T-helper 1 cell treated with Interleukin-12 subunit alpha and Interleukin-12 subunit beta and Interleukin-4 antibody, amounts not matched to agents 30 μg/mL and 1 μg/mL, for 36 hours (primary cell): ENCODE data around the gene SH3RF1.
"Not testable (repeated sequence)": the region's sequence is repeated elsewhere in the genome, so short reads cannot be mapped to it uniquely, and the experiment has no call there.

Experiments used
- H3K27ac Mint-ChIP-seq: one replicate; pipeline ENCODE4 v1.8.0; 2021; ENCODE audit warnings: mild to moderate bottlenecking, mixed read lengths
- H3K27me3 Mint-ChIP-seq: one replicate; pipeline ENCODE4 v1.8.0; 2021; ENCODE audit warnings: low read depth, mixed read lengths
- H3K36me3 Mint-ChIP-seq: one replicate; pipeline ENCODE4 v1.8.0; 2021; ENCODE audit warnings: low read depth, mixed read lengths
- H3K4me1 Mint-ChIP-seq: one replicate; pipeline ENCODE4 v1.8.0; 2021; ENCODE audit warnings: low read depth, mixed read lengths
- H3K4me3 Mint-ChIP-seq: one replicate; pipeline ENCODE4 v1.8.0; 2021; ENCODE audit warnings: mild to moderate bottlenecking, moderate library complexity, mixed read lengths
- H3K9me3 Mint-ChIP-seq: one replicate; pipeline ENCODE4 v1.8.0; 2021; ENCODE audit warnings: mixed read lengths

The SH3RF1 gene

GRCh38 chr4:169270810-169271691 is at the start of gene SH3RF1:
TSS of gene SH3RF1 (minus strand) at chr4:169270956. CDS start at chr4:169269212, 1,744 bp downstream.
- H3K27me3 Mint-ChIP-seq: peaks cover 75% of the 10 kb centered on the region
- peaks cover 5% of the 10 kb centered on the region for H3K4me1 Mint-ChIP-seq
- peak within 1 kb of the TSS; percentile 80 for H3K4me3 Mint-ChIP-seq
- H3K36me3 Mint-ChIP-seq: no peaks in the 10 kb centered on the region
- H3K9me3 Mint-ChIP-seq: no peaks in the 10 kb centered on the region
- H3K27ac Mint-ChIP-seq: no peak within 1 kb of the TSS

- Mint-ChIP-seq H3K27ac (no peak overlapping the region), H3K4me3 (no peak overlapping the region), H3K4me1 (no peaks in the 10 kb centered on the region), H3K27me3 (peaks cover 8% of the 10 kb centered on the region), H3K36me3 (no peaks in the 10 kb centered on the region), H3K9me3 (no peaks in the 10 kb centered on the region)
Observed at GRCh38 chr4:169315530-169316343, 45.0 kb upstream of the SH3RF1 start.

GRCh38 chr4:169314906-169315305 is 44.1 kb upstream of the SH3RF1 start:
- H3K36me3 Mint-ChIP-seq: no peaks in the 10 kb centered on the region
- no peak overlapping the region for H3K4me3 Mint-ChIP-seq
- H3K4me1 Mint-ChIP-seq: no peaks in the 10 kb centered on the region
- H3K27me3 Mint-ChIP-seq: peaks cover 3% of the 10 kb centered on the region
- H3K9me3 Mint-ChIP-seq: no peaks in the 10 kb centered on the region
- H3K27ac Mint-ChIP-seq: no peak overlapping the region

GRCh38 chr4:169313732-169314131 is 43.0 kb upstream of the SH3RF1 start:
- Mint-ChIP-seq H3K4me1 (no peaks in the 10 kb centered on the region), H3K27me3 (peaks cover under 1% of the 10 kb centered on the region), H3K36me3 (no peaks in the 10 kb centered on the region), H3K27ac (no peak overlapping the region), H3K9me3 (no peaks in the 10 kb centered on the region), H3K4me3 (no peak overlapping the region)

GRCh38 chr4:169312690-169313422 is 42.1 kb upstream of the SH3RF1 start:
- H3K4me1 Mint-ChIP-seq: no peaks in the 10 kb centered on the region

GRCh38 chr4:169311643-169312365 is 41.0 kb upstream of the SH3RF1 start:
- no peaks in the 10 kb centered on the region for H3K4me1 Mint-ChIP-seq
- no peaks in the 10 kb centered on the region for H3K27me3 Mint-ChIP-seq
- H3K9me3 Mint-ChIP-seq: no peaks in the 10 kb centered on the region
- H3K36me3 Mint-ChIP-seq: no peaks in the 10 kb centered on the region
- no peak overlapping the region for H3K27ac Mint-ChIP-seq
- H3K4me3 Mint-ChIP-seq: no peak overlapping the region

More at GRCh38 chr4:169312690-169313422, 42.1 kb upstream of the SH3RF1 start:
- no peaks in the 10 kb centered on the region for H3K27me3 Mint-ChIP-seq
- H3K36me3 Mint-ChIP-seq: no peaks in the 10 kb centered on the region
- no peaks in the 10 kb centered on the region for H3K9me3 Mint-ChIP-seq
- H3K27ac Mint-ChIP-seq: no peak overlapping the region
- H3K4me3 Mint-ChIP-seq: no peak overlapping the region

- H3K36me3 Mint-ChIP-seq: no peaks in the 10 kb centered on the region
Observed at GRCh38 chr4:169309326-169309967, 38.7 kb upstream of the SH3RF1 start.

GRCh38 chr4:169307576-169307975 is 36.8 kb upstream of the SH3RF1 start:
- Mint-ChIP-seq H3K9me3 (no peaks in the 10 kb centered on the region), H3K36me3 (no peaks in the 10 kb centered on the region), H3K27ac (no peak overlapping the region), H3K4me1 (no peaks in the 10 kb centered on the region), H3K4me3 (no peak overlapping the region), H3K27me3 (peaks cover 4% of the 10 kb centered on the region)

More at GRCh38 chr4:169309326-169309967, 38.7 kb upstream of the SH3RF1 start:
- no peak overlapping the region for H3K4me3 Mint-ChIP-seq
- no peaks in the 10 kb centered on the region for H3K27me3 Mint-ChIP-seq
- H3K27ac Mint-ChIP-seq: no peak overlapping the region
- no peaks in the 10 kb centered on the region for H3K9me3 Mint-ChIP-seq
- H3K4me1 Mint-ChIP-seq: no peaks in the 10 kb centered on the region

- H3K4me3 Mint-ChIP-seq: no peak overlapping the region
- peaks cover 4% of the 10 kb centered on the region for H3K27me3 Mint-ChIP-seq
- H3K36me3 Mint-ChIP-seq: no peaks in the 10 kb centered on the region
- H3K9me3 Mint-ChIP-seq: no peaks in the 10 kb centered on the region
- H3K4me1 Mint-ChIP-seq: no peaks in the 10 kb centered on the region
- H3K27ac Mint-ChIP-seq: no peak overlapping the region
Observed at GRCh38 chr4:169305651-169306050, 34.9 kb upstream of the SH3RF1 start.

- peaks cover 4% of the 10 kb centered on the region for H3K27me3 Mint-ChIP-seq
- H3K9me3 Mint-ChIP-seq: no peaks in the 10 kb centered on the region
- no peak overlapping the region for H3K4me3 Mint-ChIP-seq
- H3K36me3 Mint-ChIP-seq: no peaks in the 10 kb centered on the region
- no peaks in the 10 kb centered on the region for H3K4me1 Mint-ChIP-seq
- H3K27ac Mint-ChIP-seq: no peak overlapping the region
Observed at GRCh38 chr4:169305173-169305572, 34.4 kb upstream of the SH3RF1 start.

GRCh38 chr4:169295822-169296221 is 25.1 kb upstream of the SH3RF1 start:
- Mint-ChIP-seq H3K27ac (no peak overlapping the region), H3K9me3 (no peaks in the 10 kb centered on the region), H3K27me3 (peaks cover 41% of the 10 kb centered on the region), H3K36me3 (no peaks in the 10 kb centered on the region), H3K4me1 (no peaks in the 10 kb centered on the region), H3K4me3 (no peak overlapping the region)

GRCh38 chr4:169293343-169294176 is 22.8 kb upstream of the SH3RF1 start:
- no peak overlapping the region for H3K27ac Mint-ChIP-seq
- peaks cover 37% of the 10 kb centered on the region for H3K27me3 Mint-ChIP-seq
- no peaks in the 10 kb centered on the region for H3K4me1 Mint-ChIP-seq
- no peak overlapping the region for H3K4me3 Mint-ChIP-seq
- H3K36me3 Mint-ChIP-seq: no peaks in the 10 kb centered on the region
- H3K9me3 Mint-ChIP-seq: no peaks in the 10 kb centered on the region

GRCh38 chr4:169287983-169288382 is 17.2 kb upstream of the SH3RF1 start:
- not testable (repeated sequence) for H3K9me3 Mint-ChIP-seq, H3K27ac Mint-ChIP-seq, H3K27me3 Mint-ChIP-seq, H3K4me1 Mint-ChIP-seq, H3K4me3 Mint-ChIP-seq, H3K36me3 Mint-ChIP-seq
